Measurements from ENCODE around the gene ZNF646. TPM values are rescaled to one million over a fixed set of nuclear protein-coding genes. Genes with fewer than 3 reads are reported as not detected.

ZNF646 gene
- total RNA-seq, 2 donors from 2014 or later = 23.0 to 24.1 TPM

- DNase-seq (peak; percentile 92 to 93), ATAC-seq (replicated peaks in 1 of 2) (peak; percentile 70 to 72)
- Mint-ChIP-seq H3K36me3 (ENCODE audit: insufficient read depth in 2 of 2) (peaks cover 2 to 5% of the 10 kb centered on the region in 2 donors), H3K4me1 (ENCODE audit: low read depth) (peaks cover 45% of the 10 kb centered on the region), H3K4me3 (peak overlapping the region; percentile 90 to 100), H3K27me3 (ENCODE audit: low read depth) (no peaks in the 10 kb centered on the region), H3K27ac (peak overlapping the region; percentile 93), H3K9me3 (no peaks in the 10 kb centered on the region)
Measured at GRCh38 chr16:31073142-31073969, 866 bp upstream of the ZNF646 start.

GRCh38 chr16:31074814-31075183 lies 577 bp downstream of the ZNF646 start:
- Mint-ChIP-seq H3K4me1 (ENCODE audit: low read depth) (peaks cover 36% of the 10 kb centered on the region), H3K9me3 (no peaks in the 10 kb centered on the region), H3K27me3 (ENCODE audit: low read depth) (no peaks in the 10 kb centered on the region), H3K36me3 (ENCODE audit: insufficient read depth in 2 of 2) (peaks cover 2 to 11% of the 10 kb centered on the region in 2 donors), H3K27ac (peak overlapping the region; percentile 90), H3K4me3 (peak overlapping the region; percentile 90 to 94)
- ATAC-seq (replicated peaks in 1 of 2) = no peak
- no peak for DNase-seq

- Mint-ChIP-seq H3K4me3 (peak overlapping the region in 1 of 2 donors; percentile 39), H3K4me1 (ENCODE audit: low read depth) (peaks cover 41% of the 10 kb centered on the region), H3K27me3 (ENCODE audit: low read depth) (no peaks in the 10 kb centered on the region), H3K27ac (no peak overlapping the region), H3K36me3 (ENCODE audit: insufficient read depth in 2 of 2) (peaks cover 2 to 11% of the 10 kb centered on the region in 2 donors), H3K9me3 (no peaks in the 10 kb centered on the region)
- ATAC-seq (replicated peaks in 1 of 2) (no peak), DNase-seq (no peak)
Measured at GRCh38 chr16:31076319-31076718, 2.1 kb downstream of the ZNF646 start.

GRCh38 chr16:31077024-31077423 lies 2.8 kb downstream of the ZNF646 start:
- no peaks in the 10 kb centered on the region for H3K27me3 Mint-ChIP-seq (ENCODE audit: low read depth)
- no peak overlapping the region for H3K4me3 Mint-ChIP-seq
- peaks cover 2 to 11% of the 10 kb centered on the region in 2 donors for H3K36me3 Mint-ChIP-seq (ENCODE audit: insufficient read depth in 2 of 2)

GRCh38 chr16:31077592-31078396 lies 3.6 kb downstream of the ZNF646 start:
- no peak for ATAC-seq (replicated peaks in 1 of 2)
- Mint-ChIP-seq H3K4me3 (no peak overlapping the region), H3K9me3 (no peaks in the 10 kb centered on the region), H3K27ac (no peak overlapping the region), H3K36me3 (ENCODE audit: insufficient read depth in 2 of 2) (peaks cover 2 to 11% of the 10 kb centered on the region in 2 donors), H3K4me1 (ENCODE audit: low read depth) (peaks cover 26% of the 10 kb centered on the region), H3K27me3 (ENCODE audit: low read depth) (no peaks in the 10 kb centered on the region)
- DNase-seq = no peak

More at GRCh38 chr16:31077024-31077423, 2.8 kb downstream of the ZNF646 start:
- ATAC-seq (replicated peaks in 1 of 2) = no peak
- no peak for DNase-seq
- Mint-ChIP-seq H3K4me1 (ENCODE audit: low read depth) (peaks cover 34% of the 10 kb centered on the region), H3K27ac (no peak overlapping the region), H3K9me3 (no peaks in the 10 kb centered on the region)

- Mint-ChIP-seq H3K4me3 (no peak overlapping the region), H3K36me3 (ENCODE audit: insufficient read depth in 2 of 2) (peaks cover 2 to 11% of the 10 kb centered on the region in 2 donors), H3K27me3 (ENCODE audit: low read depth) (no peaks in the 10 kb centered on the region), H3K4me1 (ENCODE audit: low read depth) (peaks cover 26% of the 10 kb centered on the region), H3K9me3 (no peaks in the 10 kb centered on the region), H3K27ac (no peak overlapping the region)
- DNase-seq = no peak
- no peak for ATAC-seq (replicated peaks in 1 of 2)
Measured at GRCh38 chr16:31078597-31079341, 4.5 kb downstream of the ZNF646 start.

GRCh38 chr16:31079342-31079944 lies 5.2 kb downstream of the ZNF646 start:
- Mint-ChIP-seq H3K27ac (no peak overlapping the region), H3K27me3 (ENCODE audit: low read depth) (no peaks in the 10 kb centered on the region), H3K9me3 (no peaks in the 10 kb centered on the region), H3K4me3 (no peak overlapping the region), H3K4me1 (ENCODE audit: low read depth) (peaks cover 25% of the 10 kb centered on the region), H3K36me3 (ENCODE audit: insufficient read depth in 2 of 2) (peaks cover 2 to 11% of the 10 kb centered on the region in 2 donors)
- no peak for DNase-seq
- no peak for ATAC-seq (replicated peaks in 1 of 2)

GRCh38 chr16:31080035-31080629 lies 5.9 kb downstream of the ZNF646 start:
- H3K27ac Mint-ChIP-seq = no peak overlapping the region

GRCh38 chr16:31080756-31081419 lies 6.7 kb downstream of the ZNF646 start:
- ATAC-seq (replicated peaks in 1 of 2) (no peak), DNase-seq (no peak)
- Mint-ChIP-seq H3K4me3 (no peak overlapping the region), H3K27me3 (ENCODE audit: low read depth) (no peaks in the 10 kb centered on the region), H3K4me1 (ENCODE audit: low read depth) (peaks cover 11% of the 10 kb centered on the region), H3K36me3 (ENCODE audit: insufficient read depth in 2 of 2) (peaks cover 0 to 9% of the 10 kb centered on the region in 2 donors), H3K27ac (peak overlapping the region; percentile 75), H3K9me3 (no peaks in the 10 kb centered on the region)

More at GRCh38 chr16:31080035-31080629, 5.9 kb downstream of the ZNF646 start:
- Mint-ChIP-seq H3K9me3 (no peaks in the 10 kb centered on the region), H3K36me3 (ENCODE audit: insufficient read depth in 2 of 2) (peaks cover 0 to 6% of the 10 kb centered on the region in 2 donors), H3K4me3 (no peak overlapping the region), H3K4me1 (ENCODE audit: low read depth) (peaks cover 19% of the 10 kb centered on the region), H3K27me3 (ENCODE audit: low read depth) (no peaks in the 10 kb centered on the region)
- no peak for ATAC-seq (replicated peaks in 1 of 2)
- no peak for DNase-seq

- Mint-ChIP-seq H3K9me3 (no peaks in the 10 kb centered on the region), H3K27ac (no peak overlapping the region), H3K4me3 (no peak overlapping the region), H3K27me3 (ENCODE audit: low read depth) (no peaks in the 10 kb centered on the region), H3K36me3 (ENCODE audit: insufficient read depth in 2 of 2) (peaks cover 0 to 9% of the 10 kb centered on the region in 2 donors), H3K4me1 (ENCODE audit: low read depth) (peaks cover 5% of the 10 kb centered on the region)
- no peak for DNase-seq
- ATAC-seq (replicated peaks in 1 of 2) = no peak
Measured at GRCh38 chr16:31081428-31082351, 7.5 kb downstream of the ZNF646 start.

- peaks cover 0 to 9% of the 10 kb centered on the region in 2 donors for H3K36me3 Mint-ChIP-seq (ENCODE audit: insufficient read depth in 2 of 2)
Measured at GRCh38 chr16:31082368-31083045, 8.3 kb downstream of the ZNF646 start.

More at GRCh38 chr16:31082368-31083045, 8.3 kb downstream of the ZNF646 start:
- Mint-ChIP-seq H3K9me3 (no peaks in the 10 kb centered on the region), H3K27ac (no peak overlapping the region), H3K4me1 (ENCODE audit: low read depth) (peaks cover 5% of the 10 kb centered on the region), H3K4me3 (no peak overlapping the region), H3K27me3 (ENCODE audit: low read depth) (no peaks in the 10 kb centered on the region)
- DNase-seq = no peak
- no peak for ATAC-seq (replicated peaks in 1 of 2)

Measured in activated T-cell treated with anti-CD3 and anti-CD28 coated beads, Interleukin-2, amount 50 U/mL, for 72 hours (primary cell).